GM12874 (cell line): Measurements from ENCODE around the gene ENAH.

Source experiments
- CTCF ChIP-seq: IDR thresholded peaks from 2 replicates; pipeline ENCODE4 v1.5.1; 2011; ENCODE audit warnings: low read depth, mild to moderate bottlenecking, control low read depth, low read length, moderate library complexity; ENCODE audit not compliant: insufficient read depth

The ENAH gene

GRCh38 chr1:225449261-225449660, 203.7 kb downstream of the ENAH start:
- TF ChIP-seq CTCF = no peak

GRCh38 chr1:225448146-225448805, 204.6 kb downstream of the ENAH start:
- no peak for TF ChIP-seq CTCF

DNA sequence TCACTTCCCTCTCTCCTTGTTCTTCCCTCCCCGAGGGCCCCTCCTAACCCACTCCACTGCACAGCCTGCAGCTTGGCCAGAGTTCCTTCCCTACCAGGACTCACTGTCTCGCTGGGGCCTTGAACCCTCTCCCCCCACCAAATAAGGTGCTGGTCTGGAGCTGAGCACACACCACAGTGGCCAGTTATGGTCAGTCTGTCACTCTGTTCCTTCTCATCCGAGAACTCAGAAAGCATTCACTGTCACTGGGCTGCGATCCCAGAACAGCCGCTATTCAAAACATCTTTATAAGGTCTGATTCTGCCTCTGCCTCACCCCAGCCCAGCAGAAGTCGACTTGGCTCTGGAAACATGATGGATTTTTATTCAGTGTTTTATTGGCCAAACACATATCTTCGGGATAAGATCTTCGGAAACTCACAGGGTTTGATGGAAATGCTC, 205.3 kb downstream of the ENAH start:
- no peak for TF ChIP-seq CTCF

- TF ChIP-seq CTCF = no peak
These were observed 205.8 kb downstream of the ENAH start for GRCh38 chr1:225446981-225447615.

DNA sequence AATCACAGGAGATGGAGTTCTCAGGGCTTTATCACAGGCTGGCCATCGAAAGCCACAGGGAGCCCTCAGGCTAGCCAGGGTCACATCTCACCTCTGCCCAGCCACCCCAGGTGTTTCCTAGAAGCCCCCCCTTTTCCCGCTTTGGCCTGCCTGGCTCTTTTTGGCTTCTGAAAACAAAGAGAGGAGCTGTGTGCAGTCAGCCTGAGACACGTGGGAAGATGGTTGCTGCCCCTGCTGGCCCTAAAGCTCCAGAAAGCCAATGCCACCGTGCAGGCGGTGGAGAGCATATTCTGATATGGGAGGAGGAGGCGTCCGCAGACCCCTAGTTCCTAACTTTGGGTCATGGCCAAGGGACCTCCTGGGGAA, 206.3 kb downstream of the ENAH start:
- no peak for TF ChIP-seq CTCF

GRCh38 chr1:225445639-225446594, 207.0 kb downstream of the ENAH start:
- TF ChIP-seq CTCF = no peak

DNA sequence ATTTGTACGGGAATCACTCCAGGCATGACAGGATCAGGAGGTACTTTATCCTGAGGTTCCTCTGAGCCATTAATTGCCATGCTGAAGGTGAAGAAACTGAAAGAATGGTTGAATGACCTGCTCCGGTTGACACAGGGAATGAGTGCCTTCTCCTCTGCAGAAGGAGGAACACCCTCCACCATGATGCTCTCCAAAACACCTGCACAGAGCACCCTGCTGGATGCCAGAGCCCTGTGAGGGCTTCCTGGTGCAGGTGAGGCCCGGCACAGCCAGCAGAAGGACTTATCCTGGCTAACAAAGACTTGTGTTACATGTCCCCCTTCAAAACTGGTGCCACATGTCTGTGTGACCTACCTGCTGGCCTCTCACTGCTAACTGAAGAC, 210.8 kb downstream of the ENAH start:
- TF ChIP-seq CTCF = no peak
